Measurements from ENCODE around the gene RELN. TPM values are rescaled to one million over a fixed set of nuclear protein-coding genes. Genes with fewer than 3 reads are reported as not detected.

The RELN gene
- total and polyA plus RNA-seq, 2 donors (not counting 1 experiment from before 2014, with no cell fraction given) = not detected

DNA sequence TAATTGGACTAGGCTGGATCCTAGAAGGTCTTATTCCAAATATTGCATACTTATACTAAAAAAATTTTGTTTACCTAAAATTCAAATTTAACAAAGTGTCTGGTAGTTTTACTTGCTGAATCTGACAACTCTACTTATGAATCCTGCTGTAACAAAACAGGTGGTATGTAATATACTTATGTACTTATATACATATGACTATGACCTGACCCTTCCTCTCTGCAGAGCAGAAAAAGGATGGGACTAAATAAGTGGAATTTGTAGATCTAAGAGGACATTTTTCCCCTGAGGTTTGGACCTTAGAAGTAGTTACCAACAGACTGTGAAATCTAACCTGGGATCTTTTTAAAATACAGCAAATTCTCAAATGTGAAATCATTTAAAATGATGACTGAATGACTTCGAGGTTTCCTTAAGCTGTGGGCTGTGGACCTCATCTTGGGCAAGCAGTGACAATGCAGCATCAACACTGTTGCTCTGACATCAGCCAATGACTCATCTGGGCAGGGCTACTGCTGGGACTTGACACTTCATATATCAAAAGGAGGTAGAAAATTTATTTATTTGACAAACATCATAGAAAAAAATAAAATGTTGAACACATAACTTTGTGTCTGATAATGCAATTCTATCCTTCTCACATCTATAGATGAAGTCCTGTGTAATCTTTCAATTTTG, 73.6 kb downstream of the RELN start:
- Histone ChIP-seq H3K79me2 (ENCODE audit: control insufficient read depth, insufficient read depth, low read length) (no peaks in the 10 kb centered on the region), H3K27ac (ENCODE audit: low read length in 2 of 2) (no peak overlapping the region), H3K4me1 (ENCODE audit: control insufficient read depth in 2 of 2, insufficient read depth in 2 of 2, low read length in 2 of 2) (no peaks in the 10 kb centered on the region), H3K9me3 (ENCODE audit: control extremely low read depth in 1 of 3, control insufficient read depth in 2 of 3, insufficient read depth in 1 of 3, low read length in 2 of 3) (no peaks in the 10 kb centered on the region), H2AFZ (ENCODE audit: insufficient read depth, low read depth, low read length, poor library complexity, severe bottlenecking) (no peak overlapping the region), H3K27me3 (replicated peaks in 1 of 4; ENCODE audit: control extremely low read depth in 1 of 4, control insufficient read depth in 3 of 4, insufficient read depth in 4 of 4, low read length in 3 of 4) (no peaks in the 10 kb centered on the region), H3K36me3 (replicated peaks in 1 of 2; ENCODE audit: control extremely low read depth in 1 of 2, control insufficient read depth in 1 of 2, extremely low read depth in 1 of 2, insufficient read depth in 2 of 2, low read length in 1 of 2) (no peaks in the 10 kb centered on the region), H4K20me1 (ENCODE audit: control insufficient read depth, insufficient read depth, low read length, poor library complexity, severe bottlenecking) (no peaks in the 10 kb centered on the region), H3K4me3 (ENCODE audit: control extremely low read depth in 1 of 5, extremely low read depth in 1 of 5, insufficient read depth in 1 of 5, low read depth in 2 of 5, low read length in 4 of 5) (no peak overlapping the region), H3K9ac (ENCODE audit: low read length) (no peak overlapping the region), H3K4me2 (replicated peaks; ENCODE audit: low read depth, low read length, poor library complexity, severe bottlenecking) (no peak overlapping the region)
- Mint-ChIP-seq H3K27ac (no peak overlapping the region), H3K27me3 (peaks cover 9% of the 10 kb centered on the region), H3K4me1 (no peaks in the 10 kb centered on the region), H3K4me3 (no peak overlapping the region), H3K9me3 (ENCODE audit: insufficient read depth) (no peaks in the 10 kb centered on the region)
- no CpG with 5 or more reads among the region's 1 CpG for WGBS (ENCODE audit: insufficient coverage)
- ATAC-seq (ENCODE audit: low read depth) = no peak
- intact Hi-C loops (cut with micrococcal nuclease) = no loop called here
- DNase-seq = no peak
- ChIA-PET POLR2A (no interaction called here), CTCF (no interaction called here)
- TF ChIP-seq, protein P1, sequence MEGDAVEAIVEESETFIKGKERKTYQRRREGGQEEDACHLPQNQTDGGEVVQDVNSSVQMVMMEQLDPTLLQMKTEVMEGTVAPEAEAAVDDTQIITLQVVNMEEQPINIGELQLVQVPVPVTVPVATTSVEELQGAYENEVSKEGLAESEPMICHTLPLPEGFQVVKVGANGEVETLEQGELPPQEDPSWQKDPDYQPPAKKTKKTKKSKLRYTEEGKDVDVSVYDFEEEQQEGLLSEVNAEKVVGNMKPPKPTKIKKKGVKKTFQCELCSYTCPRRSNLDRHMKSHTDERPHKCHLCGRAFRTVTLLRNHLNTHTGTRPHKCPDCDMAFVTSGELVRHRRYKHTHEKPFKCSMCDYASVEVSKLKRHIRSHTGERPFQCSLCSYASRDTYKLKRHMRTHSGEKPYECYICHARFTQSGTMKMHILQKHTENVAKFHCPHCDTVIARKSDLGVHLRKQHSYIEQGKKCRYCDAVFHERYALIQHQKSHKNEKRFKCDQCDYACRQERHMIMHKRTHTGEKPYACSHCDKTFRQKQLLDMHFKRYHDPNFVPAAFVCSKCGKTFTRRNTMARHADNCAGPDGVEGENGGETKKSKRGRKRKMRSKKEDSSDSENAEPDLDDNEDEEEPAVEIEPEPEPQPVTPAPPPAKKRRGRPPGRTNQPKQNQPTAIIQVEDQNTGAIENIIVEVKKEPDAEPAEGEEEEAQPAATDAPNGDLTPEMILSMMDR (IDR thresholded peaks at IDR 0.05) = no peak
- TF ChIP-seq EZH2 (IDR thresholded peaks at IDR 0.05; ENCODE audit: borderline replicate concordance, insufficient read depth, low read depth, low read length, poor library complexity, severe bottlenecking) = no peak

DNA sequence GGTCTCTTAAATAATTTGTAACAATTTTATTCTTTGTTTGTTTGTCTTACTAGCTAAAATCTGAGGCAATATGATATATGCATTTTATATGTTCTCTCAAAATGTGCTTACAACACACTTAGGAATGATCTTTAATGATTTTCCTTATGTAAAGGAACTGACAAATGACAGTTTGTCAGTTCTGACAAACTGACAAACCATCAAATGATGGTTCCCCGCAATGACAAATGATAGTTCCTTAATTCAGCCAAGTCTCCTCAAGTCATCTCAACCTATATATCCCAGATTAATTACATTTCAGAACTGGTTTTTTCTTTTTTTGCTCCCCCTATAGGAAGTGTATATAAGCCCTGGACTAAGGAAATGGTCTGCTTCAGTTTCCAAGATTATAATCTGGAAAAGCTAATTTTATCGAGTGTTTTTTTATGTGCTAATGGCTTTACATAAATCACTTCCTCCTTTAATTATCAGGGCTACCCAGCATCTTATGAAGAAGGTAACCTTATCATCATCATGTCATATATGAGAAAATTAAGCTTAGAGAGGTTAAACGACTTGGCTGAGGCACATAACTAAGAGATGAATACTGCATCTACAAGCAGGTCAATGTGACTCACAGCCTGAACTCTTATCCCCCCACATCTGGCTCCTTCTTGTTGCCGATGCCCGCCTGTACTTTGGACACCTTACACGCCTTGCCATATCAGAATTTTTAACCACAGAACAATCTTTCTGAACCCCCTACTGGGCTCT, 75.1 kb downstream of the RELN start:
- no peak for DNase-seq
- H3K4me1 Mint-ChIP-seq = no peaks in the 10 kb centered on the region
- no peak overlapping the region for H3K4me3 Mint-ChIP-seq
- Histone ChIP-seq H3K4me2 (replicated peaks; ENCODE audit: low read depth, low read length, poor library complexity, severe bottlenecking) (no peak overlapping the region), H3K79me2 (ENCODE audit: control insufficient read depth, insufficient read depth, low read length) (no peaks in the 10 kb centered on the region), H3K27ac (ENCODE audit: low read length in 2 of 2) (no peak overlapping the region), H3K4me1 (ENCODE audit: control insufficient read depth in 2 of 2, insufficient read depth in 2 of 2, low read length in 2 of 2) (no peaks in the 10 kb centered on the region), H4K20me1 (ENCODE audit: control insufficient read depth, insufficient read depth, low read length, poor library complexity, severe bottlenecking) (no peaks in the 10 kb centered on the region), H3K9me3 (ENCODE audit: control extremely low read depth in 1 of 3, control insufficient read depth in 2 of 3, insufficient read depth in 1 of 3, low read length in 2 of 3) (no peaks in the 10 kb centered on the region), H3K27me3 (replicated peaks in 1 of 4; ENCODE audit: control extremely low read depth in 1 of 4, control insufficient read depth in 3 of 4, insufficient read depth in 4 of 4, low read length in 3 of 4) (no peaks in the 10 kb centered on the region), H3K9ac (ENCODE audit: low read length) (no peak overlapping the region), H3K4me3 (ENCODE audit: control extremely low read depth in 1 of 5, extremely low read depth in 1 of 5, insufficient read depth in 1 of 5, low read depth in 2 of 5, low read length in 4 of 5) (no peak overlapping the region), H3K36me3 (replicated peaks in 1 of 2; ENCODE audit: control extremely low read depth in 1 of 2, control insufficient read depth in 1 of 2, extremely low read depth in 1 of 2, insufficient read depth in 2 of 2, low read length in 1 of 2) (no peaks in the 10 kb centered on the region), H2AFZ (ENCODE audit: insufficient read depth, low read depth, low read length, poor library complexity, severe bottlenecking) (no peak overlapping the region)
- H3K9me3 Mint-ChIP-seq (ENCODE audit: insufficient read depth) = no peaks in the 10 kb centered on the region
- TF ChIP-seq, protein P1 (IDR thresholded peaks at IDR 0.05) = no peak
- TF ChIP-seq EZH2 (IDR thresholded peaks at IDR 0.05; ENCODE audit: borderline replicate concordance, insufficient read depth, low read depth, low read length, poor library complexity, severe bottlenecking) = no peak
- 95% methylated on average over 3 of the region's 6 CpGs for WGBS (ENCODE audit: insufficient coverage)
- ChIA-PET POLR2A (no interaction called here), CTCF (interaction anchor here (1.0 kb wide), 1 partner anchor 8 kb away, joined by 3 read pairs; no protein-coding TSS in a partner anchor)
- H3K27ac Mint-ChIP-seq = no peak overlapping the region
- no peak for ATAC-seq (ENCODE audit: low read depth)
- peaks cover 5% of the 10 kb centered on the region for H3K27me3 Mint-ChIP-seq
- intact Hi-C loops (cut with micrococcal nuclease) = no loop called here

Data from B cell (primary cell).